ENCODE results near the gene CYBA.
A peak's percentile ranks its signal among the peaks of the same experiment; 100 is the strongest.

CYBA gene

GRCh38 chr16:88680554-88681083 lies 29.8 kb upstream of the CYBA start:
- H4K20me1 ChIP-seq (ENCODE audit: insufficient read depth, low read length): no peaks in the 10 kb centered on the region
- H2AFZ ChIP-seq (ENCODE audit: low read length): no peak overlapping the region
- TF ChIP-seq EZH2phosphoT487 (IDR thresholded peaks at IDR 0.05; ENCODE audit: low read length) (no peak), CTCF (IDR thresholded peaks at IDR 0.05; ENCODE audit: low read length) (no peak), EZH2 (optimal IDR thresholded peaks at IDR 0.05; ENCODE audit: low read depth, low read length) (no peak)
- no peak for DNase-seq
- H3K4me1 ChIP-seq (ENCODE audit: low read length): peaks cover 23% of the 10 kb centered on the region
- peak overlapping the region; percentile 20; the same call in 1 of the 2 replicates for H3K9ac ChIP-seq (ENCODE audit: low read length)
- H3K9me2 ChIP-seq (replicated peaks; ENCODE audit: insufficient read depth, low read length): no peaks in the 10 kb centered on the region
- H3K4me3 ChIP-seq (ENCODE audit: low read length): no peak overlapping the region
- peaks cover 27% of the 10 kb centered on the region for H3F3A ChIP-seq (ENCODE audit: insufficient read depth, low read length)
- H3K27me3 ChIP-seq (replicated peaks; ENCODE audit: insufficient read depth, low read length): no peaks in the 10 kb centered on the region
- H3K9me3 ChIP-seq (replicated peaks; ENCODE audit: insufficient read depth, low read length): no peaks in the 10 kb centered on the region
- peak overlapping the region; percentile 86 for H3K4me2 ChIP-seq (ENCODE audit: low read depth, low read length)
- H3K36me3 ChIP-seq (replicated peaks; ENCODE audit: insufficient read depth, low read length): no peaks in the 10 kb centered on the region
- H3K79me2 ChIP-seq (ENCODE audit: low read length): peaks cover 8% of the 10 kb centered on the region; the same call in 1 of the 2 replicates
- peak overlapping the region; percentile 94; the same call in 1 of the 2 replicates for H3K27ac ChIP-seq (ENCODE audit: low read length)

DNA sequence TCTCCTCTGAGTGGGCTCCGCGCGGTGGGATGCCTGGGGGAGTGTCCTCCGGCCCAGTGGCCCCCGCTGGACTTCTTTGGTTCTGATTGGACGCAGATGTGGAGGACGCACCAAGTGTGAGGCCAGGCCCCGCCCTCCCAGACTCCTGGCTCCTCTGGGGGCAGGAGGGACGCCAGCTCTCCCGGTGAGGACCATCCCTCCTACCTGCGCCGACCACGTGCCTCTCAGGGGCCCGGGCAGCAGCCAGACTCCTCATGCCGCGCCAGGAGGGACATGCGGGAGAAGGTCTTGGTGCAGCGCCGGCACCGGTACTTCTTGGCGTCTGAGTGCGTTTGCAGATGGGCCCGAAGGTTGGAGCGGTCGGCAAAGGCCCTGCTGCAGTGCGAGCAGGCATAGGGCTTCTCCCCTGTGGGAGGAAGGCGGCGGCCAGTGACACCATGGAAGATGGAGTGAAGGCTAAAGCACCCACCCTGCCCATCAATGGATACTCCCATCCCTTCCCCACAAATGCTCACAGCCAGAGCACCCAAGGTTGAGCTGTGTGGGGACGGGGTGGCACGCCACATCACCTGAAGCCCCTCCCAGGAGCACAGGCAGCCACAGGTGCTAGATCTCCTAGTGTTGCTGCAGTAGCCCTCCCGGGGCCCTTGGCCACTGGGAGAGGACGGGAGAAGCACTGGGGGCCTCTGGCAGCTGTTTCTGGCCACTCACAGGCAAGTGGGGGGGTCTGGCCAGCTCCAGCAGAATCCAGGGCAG lies 27.5 kb upstream of the CYBA start:
- no peak overlapping the region for H3K27ac ChIP-seq (ENCODE audit: low read length)
- H3K79me2 ChIP-seq (ENCODE audit: low read length): no peaks in the 10 kb centered on the region
- DNase-seq: no peak
- H3K36me3 ChIP-seq (replicated peaks; ENCODE audit: insufficient read depth, low read length): no peaks in the 10 kb centered on the region
- H3K9me2 ChIP-seq (replicated peaks; ENCODE audit: insufficient read depth, low read length): no peaks in the 10 kb centered on the region
- no peaks in the 10 kb centered on the region for H3K9me3 ChIP-seq (replicated peaks; ENCODE audit: insufficient read depth, low read length)
- no peaks in the 10 kb centered on the region for H3K27me3 ChIP-seq (replicated peaks; ENCODE audit: insufficient read depth, low read length)
- no peak for TF ChIP-seq EZH2 (optimal IDR thresholded peaks at IDR 0.05; ENCODE audit: low read depth, low read length)
- no peak for TF ChIP-seq CTCF (IDR thresholded peaks at IDR 0.05; ENCODE audit: low read length)
- no peak for TF ChIP-seq EZH2phosphoT487 (IDR thresholded peaks at IDR 0.05; ENCODE audit: low read length)
- no peak overlapping the region for H3K4me3 ChIP-seq (ENCODE audit: low read length)
- peaks cover 17% of the 10 kb centered on the region for H3F3A ChIP-seq (ENCODE audit: insufficient read depth, low read length)
- no peak overlapping the region for H3K9ac ChIP-seq (ENCODE audit: low read length)
- H4K20me1 ChIP-seq (ENCODE audit: insufficient read depth, low read length): no peaks in the 10 kb centered on the region
- H3K4me1 ChIP-seq (ENCODE audit: low read length): peaks cover 16% of the 10 kb centered on the region
- no peak overlapping the region for H3K4me2 ChIP-seq (ENCODE audit: low read depth, low read length)
- no peak overlapping the region for H2AFZ ChIP-seq (ENCODE audit: low read length)

- DNase-seq: no peak
- TF ChIP-seq EZH2phosphoT487 (IDR thresholded peaks at IDR 0.05; ENCODE audit: low read length) (no peak), CTCF (IDR thresholded peaks at IDR 0.05; ENCODE audit: low read length) (no peak), EZH2 (optimal IDR thresholded peaks at IDR 0.05; ENCODE audit: low read depth, low read length) (no peak)
- Histone ChIP-seq H3K27me3 (replicated peaks; ENCODE audit: insufficient read depth, low read length) (no peaks in the 10 kb centered on the region), H3F3A (ENCODE audit: insufficient read depth, low read length) (peaks cover 17% of the 10 kb centered on the region), H4K20me1 (ENCODE audit: insufficient read depth, low read length) (no peaks in the 10 kb centered on the region), H3K9ac (ENCODE audit: low read length) (no peak overlapping the region), H3K9me3 (replicated peaks; ENCODE audit: insufficient read depth, low read length) (no peaks in the 10 kb centered on the region), H3K79me2 (ENCODE audit: low read length) (no peaks in the 10 kb centered on the region), H3K27ac (ENCODE audit: low read length) (no peak overlapping the region), H3K4me3 (ENCODE audit: low read length) (no peak overlapping the region), H3K36me3 (replicated peaks; ENCODE audit: insufficient read depth, low read length) (no peaks in the 10 kb centered on the region), H3K4me1 (ENCODE audit: low read length) (peaks cover 16% of the 10 kb centered on the region), H2AFZ (ENCODE audit: low read length) (no peak overlapping the region), H3K4me2 (ENCODE audit: low read depth, low read length) (no peak overlapping the region), H3K9me2 (replicated peaks; ENCODE audit: insufficient read depth, low read length) (no peaks in the 10 kb centered on the region)
Observed at GRCh38 chr16:88677721-88678120, 26.9 kb upstream of the CYBA start.

All from MM.1S (cell line).